Breast epithelium (tissue), 4 donors: ENCODE measurements around the gene TCF3. TPM values are rescaled to one million over a fixed set of nuclear protein-coding genes. Genes with fewer than 3 reads are reported as not detected.
"Not testable (repeated sequence)": the region's sequence is repeated elsewhere in the genome, so short reads cannot be mapped to it uniquely, and the experiment has no call there.

Experiments
- DNase-seq, 2 donors: peaks; one replicate each; pipeline ENCODE4 v3.0.0-alpha.2; 2019; ENCODE audit warnings: low spot score in 2 of 2
- H3K27ac ChIP-seq, 2 donors: fragments of 200-600 bp; sonication (generic) in 1 of 2; one replicate each; pipeline ENCODE4 v1.5.1; 2016 to 2019; ENCODE audit warnings: mild to moderate bottlenecking in 1 of 2
- H3K27me3 ChIP-seq, 2 donors: fragments of 200-600 bp; sonication (generic) in 1 of 2; one replicate each; pipeline versions ENCODE4 v1.5.1 to v1.6.0; 2017 to 2019; ENCODE audit warnings: control low read depth in 1 of 2, mild to moderate bottlenecking in 1 of 2
- H3K36me3 ChIP-seq: fragments of 200-600 bp; one replicate; pipeline ENCODE4 v1.5.1; 2019
- H3K4me1 ChIP-seq, 2 donors: fragments of 200-600 bp; sonication (generic); one replicate each; pipeline ENCODE4 v1.5.1; 2016 to 2019; ENCODE audit warnings: control low read depth in 1 of 2
- H3K4me3 ChIP-seq, 3 donors: fragments of 200-600 bp; sonication (generic); 1 replicate in 2 of 3; 2 replicates in 1 of 3; pipeline ENCODE4 v1.5.1; 2016 to 2019; ENCODE audit warnings: mild to moderate bottlenecking in 3 of 3, moderate library complexity in 2 of 3
- H3K9me3 ChIP-seq, 2 donors: fragments of 200-600 bp; sonication (generic) in 1 of 2; one replicate each; pipeline ENCODE4 v1.5.1; 2016 to 2019; ENCODE audit warnings: control low read depth in 1 of 2
- POLR2A ChIP-seq: fragments of 450-650 bp; IDR thresholded peaks from one replicate; pipeline ENCODE4 v1.6.1; 2016; ENCODE audit warnings: antibody characterized with exemption, mild to moderate bottlenecking, moderate library complexity
- POLR2AphosphoS5 ChIP-seq, 3 donors: sonication (generic); formaldehyde crosslinking; IDR thresholded peaks; one replicate each; pipeline ENCODE4 v1.6.1; 2017; ENCODE audit warnings: antibody characterized with exemption in 3 of 3
- intact Hi-C: fragments of 100-400 bp; cut with DNase I; formaldehyde crosslinking; loops from one replicate; pipeline ENCODE4 v1.15.1; 2023; ENCODE audit warnings: low total_unique reads
- total RNA-seq, 3 donors: library from RNA; depleted of rRNA; stranded (reverse); fragments of >200 nt; gene quantifications; one replicate each; pipeline ENCODE4 v1.1.0, GENCODE V29; 2016
- TF ChIP-seq, protein P1 (sequence below), 3 donors: fragments of 450-650 bp; IDR thresholded peaks; one replicate each; pipeline ENCODE4 v1.5.1; 2016 to 2017; ENCODE audit warnings: antibody characterized with exemption in 3 of 3, mild to moderate bottlenecking in 3 of 3, moderate library complexity in 3 of 3

Gene TCF3
- total RNA-seq, 3 donors from 2014 or later = 38.6 to 45.3 (median 42.3) TPM

DNA sequence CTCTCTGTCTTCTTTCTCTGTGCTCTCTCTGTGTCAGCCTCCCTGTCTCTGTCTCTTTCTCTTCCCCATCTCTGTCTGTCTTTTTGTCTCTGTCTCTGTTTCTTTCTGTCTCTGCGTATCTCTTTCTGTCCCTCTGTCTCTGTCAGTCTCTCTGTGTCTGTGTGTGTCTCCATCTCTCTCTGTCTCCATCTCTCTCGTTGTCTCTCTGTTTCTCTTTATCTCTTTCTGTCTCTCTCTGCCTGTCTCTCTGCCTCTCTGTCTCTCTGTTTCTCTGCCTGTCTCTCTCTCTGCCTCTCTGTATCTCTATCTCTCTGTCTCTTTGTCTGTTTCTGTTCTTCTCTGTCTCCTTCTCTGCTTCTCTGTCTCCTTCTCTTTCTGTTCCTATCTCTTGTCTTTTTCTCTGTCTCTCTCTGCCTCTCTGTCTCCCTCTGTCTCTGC, 15.7 kb upstream of the TCF3 start:
- Histone ChIP-seq H3K27ac (no peak overlapping the region), H3K4me1 (peaks cover 0 to 7% of the 10 kb centered on the region in 2 donors), H3K4me3 (no peak overlapping the region), H3K9me3 (no peaks in the 10 kb centered on the region), H3K27me3 (peaks cover 8 to 51% of the 10 kb centered on the region in 2 donors), H3K36me3 (no peaks in the 10 kb centered on the region)
- TF ChIP-seq, protein P1, sequence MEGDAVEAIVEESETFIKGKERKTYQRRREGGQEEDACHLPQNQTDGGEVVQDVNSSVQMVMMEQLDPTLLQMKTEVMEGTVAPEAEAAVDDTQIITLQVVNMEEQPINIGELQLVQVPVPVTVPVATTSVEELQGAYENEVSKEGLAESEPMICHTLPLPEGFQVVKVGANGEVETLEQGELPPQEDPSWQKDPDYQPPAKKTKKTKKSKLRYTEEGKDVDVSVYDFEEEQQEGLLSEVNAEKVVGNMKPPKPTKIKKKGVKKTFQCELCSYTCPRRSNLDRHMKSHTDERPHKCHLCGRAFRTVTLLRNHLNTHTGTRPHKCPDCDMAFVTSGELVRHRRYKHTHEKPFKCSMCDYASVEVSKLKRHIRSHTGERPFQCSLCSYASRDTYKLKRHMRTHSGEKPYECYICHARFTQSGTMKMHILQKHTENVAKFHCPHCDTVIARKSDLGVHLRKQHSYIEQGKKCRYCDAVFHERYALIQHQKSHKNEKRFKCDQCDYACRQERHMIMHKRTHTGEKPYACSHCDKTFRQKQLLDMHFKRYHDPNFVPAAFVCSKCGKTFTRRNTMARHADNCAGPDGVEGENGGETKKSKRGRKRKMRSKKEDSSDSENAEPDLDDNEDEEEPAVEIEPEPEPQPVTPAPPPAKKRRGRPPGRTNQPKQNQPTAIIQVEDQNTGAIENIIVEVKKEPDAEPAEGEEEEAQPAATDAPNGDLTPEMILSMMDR (IDR thresholded peaks at IDR 0.05) = no peak
- no peak for TF ChIP-seq POLR2AphosphoS5 (IDR thresholded peaks at IDR 0.05)
- no peak for TF ChIP-seq POLR2A
- intact Hi-C loops = no loop called here
- no peak for DNase-seq

DNA sequence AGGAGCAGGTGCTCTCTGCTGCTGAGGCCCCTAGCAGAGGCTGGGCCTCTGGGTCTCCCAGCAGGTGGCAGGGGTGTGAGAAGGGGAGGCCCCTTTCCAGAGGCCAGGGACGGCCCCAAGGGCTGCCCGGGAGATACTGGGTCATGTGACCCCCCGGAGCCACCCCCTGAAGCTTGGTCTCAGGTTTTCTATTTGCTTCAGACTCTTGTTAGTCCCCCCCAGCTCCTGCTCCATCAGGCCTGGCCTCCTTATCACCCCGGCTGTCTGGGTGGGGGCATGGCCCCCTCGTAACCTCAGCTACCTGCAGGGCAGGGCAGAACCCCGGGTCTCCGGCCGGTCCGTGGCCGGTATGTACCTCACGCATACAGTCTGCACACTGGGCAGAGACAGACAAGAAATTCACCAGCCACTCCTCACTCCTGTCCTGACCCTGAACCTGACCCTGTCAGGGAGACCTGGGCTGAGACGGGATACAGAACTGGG, 13.2 kb upstream of the TCF3 start:
- no peaks in the 10 kb centered on the region for H3K9me3 ChIP-seq
- H3K27me3 ChIP-seq = peaks cover 4 to 30% of the 10 kb centered on the region in 2 donors
- H3K4me3 ChIP-seq = no peak overlapping the region
- no peak for DNase-seq
- intact Hi-C loops = no loop called here
- no peaks in the 10 kb centered on the region for H3K36me3 ChIP-seq
- peaks cover 0 to 7% of the 10 kb centered on the region in 2 donors for H3K4me1 ChIP-seq
- no peak overlapping the region for H3K27ac ChIP-seq
- no peak for TF ChIP-seq POLR2A
- no peak for TF ChIP-seq POLR2AphosphoS5 (IDR thresholded peaks at IDR 0.05)
- TF ChIP-seq, protein P1 (IDR thresholded peaks at IDR 0.05) = no peak

DNA sequence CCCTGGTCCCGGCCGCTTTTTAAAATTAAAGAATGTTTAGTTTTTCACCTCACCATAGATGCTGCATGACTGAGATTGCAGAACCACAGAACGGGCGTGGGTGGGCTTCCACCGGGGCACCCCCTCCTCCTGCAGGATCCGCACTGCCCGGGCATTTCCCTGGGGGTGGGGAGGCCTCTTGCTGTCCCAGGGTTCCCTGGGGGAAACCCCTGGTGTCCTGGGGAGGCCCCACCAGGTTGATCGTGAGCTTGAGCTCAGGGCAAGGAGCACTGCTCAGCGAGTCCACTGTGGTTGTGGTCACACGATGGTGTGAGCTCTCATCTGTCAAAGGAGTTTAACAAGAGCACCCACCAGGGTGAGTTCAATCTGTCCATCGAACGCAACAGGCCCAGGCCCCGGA, 11.4 kb upstream of the TCF3 start:
- TF ChIP-seq POLR2AphosphoS5 (IDR thresholded peaks at IDR 0.05) (no peak), POLR2A (no peak)
- TF ChIP-seq, protein P1 (IDR thresholded peaks at IDR 0.05) = no peak
- H3K27ac ChIP-seq = no peak overlapping the region

DNA sequence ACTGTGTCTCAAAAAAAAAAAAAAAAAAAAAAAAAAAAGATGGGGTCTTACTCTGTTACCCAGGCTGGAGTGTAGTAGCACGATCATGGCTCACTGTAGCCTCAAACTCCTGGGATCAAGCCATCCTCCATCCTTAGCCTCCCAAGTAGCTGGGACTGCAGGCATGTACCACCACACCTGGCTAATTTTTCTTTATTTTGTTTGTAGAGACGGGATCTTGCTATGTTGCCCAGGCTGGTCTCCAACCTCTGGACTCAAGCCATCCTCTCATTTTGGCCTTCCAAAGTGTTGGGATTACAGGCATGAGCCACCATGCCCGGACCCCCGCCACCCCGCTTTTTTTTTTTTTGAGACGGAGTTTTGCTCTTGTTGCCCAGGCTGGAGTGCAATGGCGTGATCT, 10.8 kb upstream of the TCF3 start:
- H3K9me3 ChIP-seq, intact Hi-C loops, H3K4me1 ChIP-seq, H3K27ac ChIP-seq, H3K4me3 ChIP-seq, H3K36me3 ChIP-seq, DNase-seq: not testable (repeated sequence)
- H3K27me3 ChIP-seq = peaks cover 0 to 12% of the 10 kb centered on the region in 2 donors

More for the DNA sequence above, 11.4 kb upstream of the TCF3 start:
- Histone ChIP-seq H3K4me1 (peaks cover 0 to 4% of the 10 kb centered on the region in 2 donors), H3K4me3 (no peak overlapping the region), H3K9me3 (no peaks in the 10 kb centered on the region), H3K36me3 (no peaks in the 10 kb centered on the region), H3K27me3 (peaks cover 4 to 18% of the 10 kb centered on the region in 2 donors)
- intact Hi-C loops = no loop called here
- DNase-seq = no peak

DNA sequence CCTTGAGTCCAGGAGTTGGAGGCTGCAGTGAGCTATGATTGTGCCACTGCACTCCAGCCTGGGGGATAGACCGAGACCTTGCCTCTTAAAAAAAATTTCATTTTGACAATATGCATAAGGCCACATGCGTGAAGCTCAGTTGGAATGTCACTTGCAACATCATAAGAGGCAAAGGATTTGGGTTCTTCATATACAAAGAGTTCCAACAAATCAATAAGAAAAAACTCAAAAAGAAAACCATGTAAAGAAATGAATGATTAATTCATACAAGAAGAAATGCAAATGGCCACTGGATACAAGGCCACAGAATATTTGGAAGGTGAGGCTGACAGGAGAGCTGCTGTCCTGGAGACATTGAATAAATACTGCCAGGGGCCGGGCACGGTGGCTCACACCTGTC, 9.6 kb upstream of the TCF3 start:
- H3K9me3 ChIP-seq = no peaks in the 10 kb centered on the region
- no peak overlapping the region for H3K27ac ChIP-seq
- H3K27me3 ChIP-seq = no peaks in the 10 kb centered on the region
- TF ChIP-seq, protein P1 (IDR thresholded peaks at IDR 0.05) = no peak
- no peak for TF ChIP-seq POLR2AphosphoS5 (IDR thresholded peaks at IDR 0.05)
- no peak for TF ChIP-seq POLR2A
- intact Hi-C loops = no loop called here
- H3K4me3 ChIP-seq = no peak overlapping the region
- no peaks in the 10 kb centered on the region for H3K4me1 ChIP-seq
- no peak for DNase-seq
- H3K36me3 ChIP-seq = no peaks in the 10 kb centered on the region

DNA sequence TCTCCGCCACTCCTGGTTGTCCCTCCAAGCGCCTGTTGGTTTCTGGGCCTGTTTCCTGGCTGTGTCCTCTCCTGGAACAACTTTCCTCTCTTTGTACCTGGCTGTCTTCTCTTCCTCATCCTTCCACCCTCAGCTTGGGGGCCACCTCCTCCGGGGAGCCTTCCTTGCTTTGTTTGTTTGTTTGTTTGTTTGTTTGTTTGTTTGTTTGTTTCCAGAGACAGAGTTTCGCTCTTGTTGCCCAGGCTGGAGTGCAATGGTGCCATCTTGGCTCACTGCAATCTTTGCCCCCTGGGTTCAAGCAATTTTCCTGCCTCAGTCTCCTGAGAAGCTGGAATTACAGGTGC, 6.6 kb upstream of the TCF3 start:
- intact Hi-C loops = no loop called here
- no peaks in the 10 kb centered on the region for H3K36me3 ChIP-seq
- TF ChIP-seq POLR2A = no peak
- H3K4me3 ChIP-seq = no peak overlapping the region
- no peaks in the 10 kb centered on the region for H3K27me3 ChIP-seq
- H3K27ac ChIP-seq = no peak overlapping the region
- H3K9me3 ChIP-seq = no peaks in the 10 kb centered on the region
- DNase-seq = no peak
- no peaks in the 10 kb centered on the region for H3K4me1 ChIP-seq
